ENCODE results near the gene SEC14L5. TPM values are rescaled to one million over a fixed set of nuclear protein-coding genes. Genes with fewer than 3 reads are reported as not detected.

SEC14L5 gene
- total RNA-seq, 1 donor from 2014 or later = 0.16 TPM

DNA sequence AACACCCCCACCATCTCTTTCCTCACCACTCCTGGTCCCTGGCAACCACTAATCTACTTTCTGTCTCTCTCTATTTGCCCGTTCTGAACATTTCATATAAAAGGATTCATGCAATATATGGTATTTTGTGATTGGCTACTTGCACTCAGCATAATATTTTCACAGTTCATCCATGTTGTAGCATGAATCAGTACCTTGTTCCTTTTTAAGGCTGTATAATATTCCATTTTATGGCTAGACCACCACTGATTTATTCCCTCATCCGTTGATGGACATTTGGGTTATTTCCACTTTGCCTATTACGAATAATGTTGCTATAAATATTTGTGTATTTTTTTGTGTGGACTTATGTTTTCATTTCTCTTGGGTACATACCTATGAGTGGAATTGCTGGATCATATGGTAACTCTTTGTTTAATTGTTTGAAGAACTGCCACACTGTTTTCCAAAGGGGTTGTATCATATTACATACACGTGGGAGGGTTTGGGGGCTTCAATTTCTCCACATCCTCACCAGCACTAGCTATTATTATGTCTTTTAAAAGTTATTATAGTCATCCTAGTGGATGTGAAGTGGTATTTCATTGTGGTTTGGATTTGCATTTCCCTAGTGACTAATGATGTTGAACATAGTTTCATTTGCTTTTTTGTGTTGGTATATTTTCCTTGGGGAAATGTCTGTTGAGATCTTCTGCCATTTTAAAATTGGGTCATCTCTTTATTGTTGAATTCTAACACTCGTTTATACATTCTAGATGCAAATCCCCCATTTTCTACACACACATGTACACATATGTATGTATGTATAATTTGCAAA is 26.3 kb downstream of the SEC14L5 start:
- no peak for DNase-seq (ENCODE audit: low read depth)

DNA sequence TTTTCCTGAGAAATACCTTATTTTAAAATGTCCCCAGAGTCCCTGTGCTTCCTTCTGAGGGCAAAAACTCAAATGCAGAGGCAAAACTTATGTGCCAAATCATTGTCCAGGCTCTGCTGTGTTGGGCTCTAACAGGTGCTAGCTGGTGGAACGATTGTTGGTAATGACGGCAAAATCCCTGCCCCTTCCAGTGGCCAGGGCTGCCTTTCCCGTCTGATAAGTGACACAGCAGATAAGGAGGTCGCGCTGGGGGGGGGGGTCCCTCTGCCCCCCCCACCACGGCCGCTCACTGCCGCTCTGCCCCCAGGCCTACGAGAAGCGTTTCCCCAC is 29.1 kb downstream of the SEC14L5 start:
- DNase-seq (ENCODE audit: low read depth) = peak; percentile 15

DNA sequence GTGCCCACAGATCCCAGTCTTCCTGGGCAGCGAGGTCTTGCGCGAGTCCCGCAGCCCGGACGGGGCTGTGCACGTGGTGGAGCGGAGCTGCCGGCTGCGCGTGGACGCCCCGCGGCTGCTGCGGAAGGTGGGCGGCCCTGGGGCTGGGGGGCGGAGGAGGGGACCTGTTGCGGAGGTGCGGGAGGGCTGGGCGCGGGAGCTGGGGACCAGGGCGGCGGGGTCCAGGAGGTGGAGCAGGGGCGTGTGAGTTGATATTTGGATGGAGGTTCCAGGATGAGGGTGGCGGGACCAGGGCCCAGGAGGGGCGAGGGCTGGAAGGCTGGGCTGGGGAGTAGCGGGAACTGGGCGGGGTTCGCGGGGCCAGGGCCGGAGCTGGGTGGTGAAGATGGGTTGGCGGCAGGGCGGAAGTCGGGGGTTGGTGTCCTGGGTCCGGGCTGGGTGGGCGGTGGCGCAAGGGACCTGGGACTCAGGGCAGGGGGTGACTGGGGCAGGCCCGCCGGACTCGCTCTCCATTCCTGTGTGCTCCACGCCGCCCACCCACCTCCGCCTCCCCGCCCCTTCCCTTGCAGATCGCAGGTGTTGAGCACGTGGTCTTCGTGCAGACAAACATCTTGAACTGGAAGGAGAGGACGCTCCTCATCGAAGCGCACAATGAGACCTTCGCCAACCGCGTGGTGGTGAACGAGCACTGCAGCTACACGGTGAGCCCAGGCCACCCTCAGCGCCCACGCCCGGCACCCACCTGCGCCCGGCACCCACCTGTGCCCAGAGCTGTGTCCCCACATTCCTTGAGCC is 29.6 kb downstream of the SEC14L5 start:
- no peak for DNase-seq (ENCODE audit: low read depth)

DNA sequence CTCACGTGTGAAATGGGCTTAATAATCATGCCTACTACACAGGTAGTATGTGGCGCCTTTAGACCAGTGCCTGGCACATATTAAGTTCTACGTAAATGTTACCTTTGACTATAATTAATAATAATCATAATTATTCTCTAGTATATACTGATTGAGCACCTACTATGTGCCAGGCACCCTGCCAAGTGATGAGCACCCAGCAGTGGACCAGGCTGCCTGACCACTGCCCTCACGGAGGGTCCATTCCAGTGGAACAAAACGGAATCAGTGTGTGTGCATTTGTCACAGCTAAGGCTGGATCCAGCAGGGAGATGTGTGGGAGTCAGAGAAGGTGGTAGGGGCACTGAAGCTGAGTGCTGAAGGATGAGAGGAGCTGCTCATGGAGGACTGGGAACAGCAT is 30.5 kb downstream of the SEC14L5 start:
- no peak for DNase-seq (ENCODE audit: low read depth)

DNA sequence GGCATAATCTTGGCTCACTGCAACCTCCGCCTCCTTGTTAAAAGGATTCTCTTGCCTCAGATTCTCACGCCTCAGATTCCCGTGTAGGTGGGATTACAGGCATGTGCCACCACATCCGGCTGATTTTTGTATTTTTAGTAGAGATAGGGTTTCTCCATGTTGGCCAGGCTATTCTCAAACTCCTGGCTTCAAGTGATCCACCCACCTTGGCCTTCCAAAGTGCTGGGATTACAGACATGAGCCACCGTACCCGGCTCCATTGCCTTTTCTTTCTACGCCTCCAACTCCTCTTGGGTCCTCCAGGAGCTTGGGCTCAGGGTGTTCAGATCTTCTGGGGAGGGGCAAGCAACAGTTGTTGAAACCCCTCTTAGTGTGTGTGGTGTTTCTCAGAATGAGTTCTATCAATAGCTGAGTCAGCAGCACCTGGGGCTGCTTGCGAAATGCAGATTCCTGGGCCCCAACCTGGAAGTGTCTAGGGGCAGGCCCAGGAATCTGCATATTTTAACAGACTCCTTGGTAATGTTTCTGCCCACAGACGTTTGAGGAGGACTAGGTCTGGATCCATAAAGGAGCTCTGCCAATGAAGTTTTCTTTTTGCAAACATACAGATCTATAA is 31.4 kb downstream of the SEC14L5 start:
- no peak for DNase-seq (ENCODE audit: low read depth)

DNA sequence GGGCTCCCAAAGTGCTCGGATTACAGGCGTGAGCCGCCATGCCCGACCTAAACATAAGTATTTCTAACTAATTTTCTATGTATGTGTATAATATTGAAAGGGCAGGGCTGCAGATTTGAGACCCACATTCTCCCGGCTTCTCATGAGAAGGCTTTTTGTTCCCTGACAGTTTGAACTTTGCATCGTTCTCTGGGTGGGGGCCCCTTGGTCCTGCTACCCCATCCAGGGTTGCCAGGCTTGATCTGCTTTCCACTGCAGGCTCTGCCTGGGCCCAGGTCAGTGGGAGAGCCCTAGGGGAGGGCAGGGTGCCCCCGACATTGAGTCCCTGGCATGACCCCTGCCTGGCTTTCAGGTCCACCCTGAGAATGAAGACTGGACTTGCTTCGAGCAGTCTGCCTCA is 32.3 kb downstream of the SEC14L5 start:
- DNase-seq (ENCODE audit: low read depth) = no peak

DNA sequence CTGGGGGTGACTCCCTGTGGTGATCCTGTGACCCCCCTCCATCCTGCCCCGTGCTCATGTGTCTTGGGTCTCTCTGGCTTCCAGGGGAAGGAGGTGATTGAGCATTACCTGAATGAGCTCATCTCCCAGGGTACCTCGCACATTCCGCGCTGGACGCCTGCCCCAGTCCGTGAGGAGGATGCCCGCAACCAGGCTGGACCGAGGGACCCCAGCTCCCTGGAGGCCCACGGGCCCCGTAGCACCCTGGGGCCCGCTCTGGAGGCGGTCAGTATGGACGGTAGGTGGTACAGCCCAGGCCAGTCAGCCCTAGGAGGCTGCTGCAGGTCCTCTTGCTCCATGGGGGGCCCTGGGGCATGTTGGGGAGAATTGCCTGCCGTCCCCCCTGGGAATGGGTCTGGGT is 33.6 kb downstream of the SEC14L5 start:
- DNase-seq (ENCODE audit: low read depth) = no peak

DNA sequence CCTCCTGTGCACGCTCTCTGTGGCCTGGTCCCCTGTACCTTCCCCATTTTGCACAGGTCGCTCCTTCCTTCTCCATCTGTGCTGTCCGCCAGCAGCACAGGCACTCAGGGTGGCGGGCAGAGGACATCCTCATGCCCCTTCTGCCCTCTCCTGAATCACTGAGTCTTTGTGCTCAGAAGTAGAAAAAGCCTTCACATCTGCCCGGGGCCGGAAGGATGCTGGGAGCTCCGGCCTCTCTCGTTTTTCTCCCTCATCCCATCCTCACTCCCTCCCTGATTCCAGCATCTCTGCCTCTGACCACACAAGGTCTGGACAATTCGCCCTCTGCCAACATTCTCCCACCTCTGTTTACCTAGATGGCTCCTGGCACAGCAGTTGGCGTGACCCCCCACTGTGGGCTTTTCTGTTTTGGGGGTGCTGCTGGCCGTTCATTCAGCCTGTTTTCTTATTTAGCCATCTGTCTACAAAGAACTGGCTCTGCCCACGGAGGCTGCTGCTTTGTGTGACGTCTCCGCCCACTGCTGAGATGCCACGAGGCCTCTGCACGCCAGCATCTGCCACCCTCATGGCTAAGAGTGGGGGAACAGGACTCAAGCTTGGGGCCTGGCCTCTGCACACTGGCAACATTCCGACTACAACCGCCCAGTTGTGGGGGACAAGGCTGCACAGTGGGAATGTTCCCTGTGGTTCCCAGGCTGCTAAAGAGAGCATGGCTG is 36.7 kb downstream of the SEC14L5 start:
- DNase-seq (ENCODE audit: low read depth) = peak; percentile 24

DNA sequence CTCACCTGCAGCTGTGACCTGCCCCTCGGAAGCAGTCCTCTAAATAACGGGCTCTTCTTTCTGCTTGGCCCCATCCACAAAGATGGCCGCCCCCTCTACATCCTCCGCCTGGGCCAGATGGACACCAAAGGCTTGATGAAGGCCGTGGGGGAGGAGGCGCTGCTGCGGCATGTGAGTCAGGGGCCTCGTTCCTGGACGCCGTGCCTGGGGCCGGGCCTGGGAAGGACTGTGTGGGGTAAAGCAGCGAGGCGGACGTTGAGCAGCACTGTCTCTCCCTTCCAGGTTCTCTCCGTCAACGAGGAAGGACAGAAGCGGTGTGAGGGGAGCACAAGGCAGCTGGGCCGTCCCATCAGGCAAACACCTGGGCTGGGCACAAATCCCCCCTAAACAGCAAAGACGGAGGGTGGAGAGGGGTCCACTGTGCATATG is 42.5 kb downstream of the SEC14L5 start:
- DNase-seq (ENCODE audit: low read depth) = no peak

DNA sequence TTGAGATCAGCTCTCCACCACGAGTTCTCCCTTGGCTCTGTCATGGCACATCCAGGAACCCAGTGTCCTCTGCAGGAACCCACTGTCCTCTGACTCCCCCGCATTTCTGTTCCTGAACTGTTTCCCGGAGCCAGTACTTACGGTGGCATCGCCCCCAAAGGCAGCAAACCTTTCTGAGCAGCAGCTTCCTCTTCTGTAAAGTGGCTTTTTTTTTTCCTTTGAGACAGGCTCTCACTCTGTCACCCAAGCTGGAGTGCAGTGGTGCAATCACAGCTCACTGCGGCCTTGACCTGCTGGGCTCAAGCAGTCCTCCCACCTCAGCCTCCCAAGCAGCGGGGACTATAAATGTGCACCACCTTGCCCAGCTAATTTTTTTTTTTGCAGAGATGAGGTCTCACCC is 43.4 kb downstream of the SEC14L5 start:
- no peak for DNase-seq (ENCODE audit: low read depth)

DNA sequence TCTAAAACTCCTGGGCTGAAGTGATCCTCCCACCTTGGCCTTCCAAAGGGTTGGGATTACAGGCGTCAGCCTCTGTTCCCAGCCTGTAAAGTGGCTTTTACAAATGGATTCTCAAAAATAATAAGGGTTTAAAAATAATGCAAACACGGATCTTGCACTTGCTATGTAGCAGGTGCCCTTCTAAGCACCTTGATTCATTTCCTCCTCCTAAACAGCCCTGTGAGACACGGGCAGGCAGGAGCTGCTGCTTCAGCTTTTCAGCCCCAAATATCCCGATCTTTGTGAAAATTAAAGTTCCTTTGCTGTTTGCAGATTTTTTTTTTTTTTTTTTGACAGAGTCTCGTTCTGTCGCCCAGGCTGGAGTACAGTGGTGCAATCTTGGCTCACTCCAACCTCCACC is 43.9 kb downstream of the SEC14L5 start:
- no peak for DNase-seq (ENCODE audit: low read depth)

DNA sequence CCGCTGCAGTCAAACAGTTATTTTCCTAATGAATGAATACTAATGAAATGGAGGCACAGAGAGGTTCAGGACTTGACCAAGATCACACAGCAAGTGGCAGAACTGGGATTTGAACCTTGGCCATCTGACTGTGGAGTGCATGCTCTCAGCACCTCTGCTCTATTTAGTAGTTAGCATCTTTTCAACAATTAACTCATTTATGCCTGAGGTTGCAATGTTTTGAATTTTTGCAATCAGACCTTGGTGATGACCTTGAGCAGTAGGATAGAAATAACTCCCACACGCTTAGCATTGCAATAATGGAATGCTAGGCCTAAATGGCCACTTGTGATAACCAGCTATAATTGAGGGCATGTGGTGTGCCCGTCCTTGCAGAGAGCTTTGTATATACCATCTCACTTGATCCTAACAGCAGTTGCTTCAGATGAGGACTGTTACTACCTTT is 44.6 kb downstream of the SEC14L5 start:
- no peak for DNase-seq (ENCODE audit: low read depth)

DNA sequence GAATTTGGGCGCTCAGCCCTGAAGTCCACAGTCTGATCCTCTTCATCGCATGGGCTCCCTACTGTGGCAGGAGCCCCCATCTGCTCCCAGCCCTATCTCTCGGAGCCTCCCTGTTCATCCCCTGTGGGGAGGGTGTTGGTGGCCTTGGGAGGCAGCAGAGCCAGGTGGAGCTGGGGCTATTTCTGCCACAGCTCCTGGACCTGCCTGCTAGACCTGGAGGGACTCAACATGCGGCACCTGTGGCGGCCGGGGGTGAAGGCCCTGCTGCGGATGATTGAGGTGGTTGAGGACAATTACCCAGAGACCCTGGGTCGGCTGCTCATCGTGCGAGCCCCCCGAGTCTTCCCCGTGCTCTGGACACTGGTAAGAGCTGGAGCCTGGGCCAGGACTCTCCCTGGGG is 45.1 kb downstream of the SEC14L5 start:
- no peak for DNase-seq (ENCODE audit: low read depth)

DNA sequence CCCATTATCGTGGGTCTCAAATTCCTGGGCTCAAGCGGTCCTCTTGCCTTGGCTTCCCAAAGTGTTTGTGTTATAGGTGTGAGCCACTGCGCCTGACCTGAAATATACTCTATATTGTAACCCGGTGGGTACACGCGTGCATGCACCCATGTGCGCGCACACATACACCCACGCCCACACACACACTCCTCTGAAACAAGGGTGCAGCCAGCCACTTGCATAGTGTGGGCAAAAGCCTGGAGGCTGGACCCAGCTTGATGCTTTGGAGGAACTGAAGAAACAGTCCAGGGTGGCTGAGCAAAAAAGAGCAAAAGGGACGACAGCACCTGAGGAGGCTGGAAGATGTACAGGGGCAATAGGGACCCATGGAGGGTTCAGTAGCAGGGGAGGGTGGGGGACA is 45.7 kb downstream of the SEC14L5 start:
- no peak for DNase-seq (ENCODE audit: low read depth)

DNA sequence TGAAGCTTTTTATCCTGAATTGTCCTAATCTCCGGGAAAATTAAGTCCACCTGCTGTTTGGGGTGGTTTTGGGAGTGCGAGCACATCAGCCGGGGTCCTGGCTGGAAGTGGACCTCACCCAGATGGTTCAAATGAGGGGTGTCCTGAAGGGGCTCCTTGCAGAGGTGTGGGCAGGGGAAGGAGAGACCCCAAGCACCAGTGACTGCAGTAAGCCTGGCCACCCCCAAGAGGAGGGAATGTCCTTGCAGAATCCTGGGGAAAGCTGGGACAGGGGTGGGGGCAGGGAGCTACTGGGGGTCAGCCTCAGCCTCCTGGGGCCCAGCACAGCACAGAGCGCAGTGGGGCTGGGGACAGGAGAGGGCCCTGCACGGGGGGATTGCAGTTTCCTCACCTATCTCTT is 46.2 kb downstream of the SEC14L5 start:
- no peak for DNase-seq (ENCODE audit: low read depth)

DNA sequence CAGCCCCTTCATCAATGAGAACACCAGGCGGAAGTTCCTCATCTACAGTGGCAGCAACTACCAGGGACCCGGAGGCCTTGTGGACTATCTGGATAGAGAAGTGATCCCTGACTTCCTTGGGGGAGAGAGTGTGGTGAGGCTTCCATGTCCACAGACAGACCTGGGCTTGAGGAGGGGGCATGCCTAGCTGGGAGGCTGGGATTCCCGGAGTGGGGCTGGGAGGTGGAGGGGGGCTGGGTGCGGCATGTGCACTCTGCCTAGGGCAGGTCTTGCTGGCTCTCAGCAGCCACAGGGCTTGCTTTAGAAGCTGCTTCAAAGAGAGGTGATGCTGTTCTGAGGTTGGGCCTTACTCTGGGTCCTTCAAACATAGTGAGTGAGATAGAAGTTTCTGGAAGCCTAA is 47.8 kb downstream of the SEC14L5 start:
- no peak for DNase-seq (ENCODE audit: low read depth)

DNA sequence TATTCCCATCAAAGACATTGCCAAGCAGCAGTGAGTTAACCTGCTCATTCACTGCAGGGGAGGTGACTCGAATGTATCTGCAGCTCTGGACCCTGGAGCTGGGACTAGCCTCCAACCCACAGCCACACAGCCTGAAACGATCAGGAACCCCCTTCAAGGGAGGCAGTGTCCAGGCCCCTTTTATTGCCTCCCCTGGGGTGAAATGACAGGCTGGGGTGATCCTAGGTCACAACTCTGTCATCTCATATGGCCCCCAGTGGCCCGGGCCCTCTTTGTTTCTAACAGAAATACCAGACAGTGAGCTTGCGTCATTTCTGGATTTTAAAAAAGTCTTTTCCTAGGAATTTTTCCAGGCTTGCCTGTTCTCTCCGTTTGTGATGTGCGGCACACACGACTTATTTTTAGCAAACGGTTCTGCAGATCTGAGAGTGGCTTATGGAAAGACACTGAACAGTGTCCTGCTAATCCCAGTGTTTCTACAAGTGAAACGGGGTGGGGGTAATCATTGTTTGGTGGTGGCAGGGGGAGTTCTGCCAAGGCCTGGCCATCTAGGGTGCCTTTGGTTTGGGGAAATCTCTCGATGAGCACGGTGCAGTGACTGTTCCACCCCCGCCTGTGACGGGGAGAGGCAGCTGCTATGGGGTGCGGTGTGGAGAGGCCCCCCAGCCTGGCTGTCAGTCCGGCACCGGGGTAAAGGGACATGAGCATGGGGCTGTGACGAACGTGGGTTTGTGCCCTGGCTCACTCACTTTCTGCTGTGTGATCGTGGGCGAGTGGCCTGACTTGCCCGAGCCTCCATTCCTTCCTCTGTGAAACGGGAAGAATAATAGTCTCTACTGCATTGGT is 48.4 kb downstream of the SEC14L5 start:
- DNase-seq (ENCODE audit: low read depth) = no peak

DNA sequence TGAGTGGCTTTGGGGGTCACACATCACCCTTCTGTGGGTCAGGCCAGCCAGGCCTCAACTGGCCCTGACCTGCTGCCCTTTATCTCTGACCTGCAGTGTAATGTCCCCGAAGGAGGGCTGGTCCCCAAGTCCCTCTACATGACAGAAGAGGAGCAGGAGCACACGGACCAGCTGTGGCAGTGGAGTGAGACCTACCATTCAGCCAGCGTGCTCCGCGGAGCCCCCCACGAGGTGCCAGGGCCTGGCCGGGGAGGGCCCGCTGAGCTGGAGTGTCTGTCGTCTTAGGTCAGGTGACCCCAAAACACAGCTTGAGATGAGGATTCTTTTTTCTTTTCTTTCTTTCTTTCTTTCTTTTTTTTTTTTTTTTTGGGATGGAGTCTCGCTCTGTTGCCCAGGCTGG is 49.1 kb downstream of the SEC14L5 start:
- DNase-seq (ENCODE audit: low read depth) = no peak

DNA sequence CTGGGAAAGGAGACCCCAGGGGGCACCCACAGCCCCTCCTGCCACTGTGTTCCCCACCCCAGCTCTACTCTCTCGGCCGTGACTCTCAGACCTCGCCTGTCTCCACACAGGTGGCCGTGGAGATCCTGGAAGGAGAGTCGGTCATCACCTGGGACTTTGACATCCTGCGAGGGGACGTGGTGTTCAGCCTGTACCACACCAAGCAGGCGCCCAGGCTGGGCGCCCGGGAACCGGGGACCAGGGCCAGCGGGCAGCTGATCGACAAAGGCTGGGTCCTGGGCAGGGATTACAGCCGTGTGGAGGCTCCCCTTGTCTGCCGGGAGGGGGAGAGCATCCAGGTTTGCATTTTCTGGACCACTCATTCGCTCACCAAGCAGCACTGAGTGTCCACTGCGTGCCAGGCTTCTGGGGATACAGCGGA is 50.2 kb downstream of the SEC14L5 start:
- no peak for DNase-seq (ENCODE audit: low read depth)

DNA sequence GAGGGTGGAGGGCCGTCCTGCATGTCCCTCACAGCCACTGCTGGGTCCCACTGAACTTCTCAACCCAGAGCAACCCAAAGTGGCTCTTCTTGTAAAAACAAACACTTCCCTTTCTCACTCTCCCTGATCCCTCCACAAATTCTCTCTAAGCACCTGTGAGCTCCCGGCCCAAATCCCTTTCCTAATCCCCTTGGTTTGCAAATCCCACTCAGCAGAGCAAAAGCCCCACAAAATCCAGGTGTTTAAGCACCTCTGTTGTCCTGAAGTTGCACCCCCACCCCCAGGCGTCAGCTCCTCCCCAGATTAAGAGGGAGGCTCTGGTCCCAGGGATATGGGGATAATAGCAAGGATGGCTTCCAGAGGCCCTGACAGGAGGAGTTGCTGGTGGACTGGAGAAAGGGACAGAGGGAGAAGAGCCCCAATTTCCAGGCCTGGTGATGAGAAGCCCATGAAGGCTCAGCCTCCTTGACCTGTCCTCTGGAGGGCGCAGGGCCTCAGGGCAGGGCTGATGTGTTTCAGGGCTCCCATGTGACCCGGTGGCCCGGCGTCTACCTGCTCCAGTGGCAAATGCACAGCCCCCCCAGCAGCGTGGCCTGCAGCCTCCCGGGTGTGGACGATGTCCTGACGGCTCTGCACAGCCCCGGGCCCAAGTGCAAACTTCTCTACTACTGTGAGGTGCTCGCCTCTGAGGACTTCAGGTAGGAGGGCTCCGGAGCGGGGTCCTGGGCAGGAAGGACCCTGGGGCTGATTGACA is 52.6 kb downstream of the SEC14L5 start:
- DNase-seq (ENCODE audit: low read depth) = no peak
